ENCODE data around the gene TMPRSS3. TPM values are rescaled to one million over a fixed set of nuclear protein-coding genes. Genes with fewer than 3 reads are reported as not detected.

Gene TMPRSS3
- total RNA-seq, 4 donors from 2014 or later: 0.68 to 1.3 TPM; not detected in 2

DNA sequence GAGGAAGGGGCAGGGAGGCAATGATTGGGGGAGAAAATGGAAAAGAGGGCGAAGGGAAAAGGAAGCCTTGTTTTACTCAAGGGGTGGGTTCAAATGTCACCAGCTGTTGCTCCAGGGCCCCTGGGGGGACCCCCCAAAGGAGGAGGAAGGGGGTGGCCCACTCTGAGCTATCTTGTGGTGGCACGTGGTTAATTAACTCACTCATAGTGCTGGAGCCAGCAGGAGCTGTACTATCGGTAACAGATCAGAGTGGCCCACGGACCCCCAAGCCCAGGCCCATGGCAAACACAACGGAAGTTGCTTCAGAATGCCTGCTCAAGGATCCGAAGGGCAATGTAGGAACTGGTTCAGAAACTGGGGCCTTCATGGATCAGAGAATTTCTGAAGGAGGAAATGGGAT lies 52.3 kb downstream of the TMPRSS3 start:
- TF ChIP-seq POLR2A (IDR thresholded peaks at IDR 0.05) (no peak), EP300 (IDR thresholded peaks at IDR 0.05; ENCODE audit: low read depth) (no peak), POLR2AphosphoS5 (IDR thresholded peaks at IDR 0.05) (no peak), CTCF (IDR thresholded peaks at IDR 0.05) (no peak)
- Histone ChIP-seq H3K27me3 (no peaks in the 10 kb centered on the region), H3K4me3 (no peak overlapping the region), H3K36me3 (no peaks in the 10 kb centered on the region), H3K27ac (no peak overlapping the region), H3K9me3 (no peaks in the 10 kb centered on the region), H3K4me1 (no peaks in the 10 kb centered on the region)
- intact Hi-C loops (cut with DNase I; ENCODE audit: low total_unique reads): no loop called here
- 78 to 89% methylated on average over 3 to 6 of the region's 6 CpGs for WGBS, 2 donors (ENCODE audit: low coverage in 1 of 2)
- in situ Hi-C loops (cut with MboI; ENCODE audit: low pct_ligation_motif_present in 1 of 4, low pct_unique_long_range_greater_than_20kb in 1 of 4, low sequenced_read_pairs in 3 of 4): no loop called here
- no peak for DNase-seq

DNA sequence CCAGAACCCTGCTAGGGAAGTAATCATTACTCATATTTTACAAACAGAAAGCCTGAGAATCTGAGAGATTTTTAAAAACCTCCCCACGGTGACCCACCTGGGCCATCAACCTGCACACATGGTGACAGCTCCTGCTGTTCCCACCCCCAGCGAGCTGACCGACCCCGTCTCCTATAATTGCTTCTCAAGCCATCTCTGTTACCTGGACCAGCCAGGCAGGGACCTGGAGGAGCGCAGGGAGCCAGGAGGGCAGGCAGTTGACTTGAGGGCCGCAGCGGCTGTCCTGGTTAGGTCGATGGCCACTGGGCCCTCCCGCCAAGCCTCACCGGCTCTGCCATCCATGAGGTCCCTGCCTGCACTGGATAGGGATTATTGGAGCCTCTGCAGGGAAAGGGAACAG lies 52.8 kb downstream of the TMPRSS3 start:
- no peaks in the 10 kb centered on the region for H3K36me3 ChIP-seq
- intact Hi-C loops (cut with DNase I; ENCODE audit: low total_unique reads): no loop called here
- WGBS, 2 donors (ENCODE audit: low coverage in 1 of 2): 84% methylated on average over 10 of the region's 10 CpGs; no CpG with 5 or more reads in 1 of the 2 donors

DNA sequence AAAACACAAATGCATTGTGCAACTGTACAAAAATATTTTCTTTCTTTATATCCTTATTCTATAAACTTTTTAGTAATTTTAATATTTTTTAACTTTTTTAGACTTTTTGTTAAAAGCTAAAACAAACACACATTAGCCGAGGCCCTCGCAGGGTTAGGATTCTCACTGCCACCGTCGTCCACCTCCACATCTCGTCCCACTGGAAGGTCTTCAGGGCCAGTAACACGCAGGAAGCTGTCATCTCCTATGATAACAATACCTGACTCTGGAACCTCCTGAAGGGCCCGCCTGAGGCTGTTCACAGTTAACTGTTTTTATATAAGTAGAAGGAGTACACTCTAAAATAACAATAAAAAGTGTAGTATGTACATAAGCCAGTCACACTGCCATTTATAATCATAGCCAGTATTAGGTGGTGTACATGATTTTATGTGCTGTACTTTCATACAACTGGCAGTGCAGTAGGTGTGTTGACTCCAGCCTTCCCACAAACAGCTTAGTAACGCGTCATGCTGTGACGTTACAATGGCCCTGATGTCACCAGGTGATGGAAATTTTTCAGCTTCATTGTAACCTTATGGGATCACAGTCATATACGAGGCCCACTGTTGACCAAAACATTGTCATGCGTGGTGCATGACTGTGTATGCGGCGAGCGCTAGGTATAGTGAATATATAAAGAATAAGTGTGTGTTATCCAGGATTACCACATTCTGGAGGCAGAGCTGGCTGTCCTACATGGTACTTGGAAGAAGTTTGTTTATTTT lies 53.9 kb downstream of the TMPRSS3 start:
- in situ Hi-C loops (cut with MboI; ENCODE audit: low pct_ligation_motif_present in 1 of 4, low pct_unique_long_range_greater_than_20kb in 1 of 4, low sequenced_read_pairs in 3 of 4): no loop called here
- intact Hi-C loops (cut with DNase I; ENCODE audit: low total_unique reads): no loop called here
- WGBS, 2 donors (ENCODE audit: low coverage in 1 of 2): 89 to 100% methylated on average over 1 to 15 of the region's 15 CpGs

More for the DNA sequence above, 52.8 kb downstream of the TMPRSS3 start:
- H3K9me3 ChIP-seq: no peaks in the 10 kb centered on the region
- TF ChIP-seq EP300 (IDR thresholded peaks at IDR 0.05; ENCODE audit: low read depth): no peak
- no peak for TF ChIP-seq POLR2A (IDR thresholded peaks at IDR 0.05)
- no peak for TF ChIP-seq POLR2AphosphoS5 (IDR thresholded peaks at IDR 0.05)
- TF ChIP-seq CTCF (IDR thresholded peaks at IDR 0.05): no peak
- no peak for DNase-seq
- in situ Hi-C loops (cut with MboI; ENCODE audit: low pct_ligation_motif_present in 1 of 4, low pct_unique_long_range_greater_than_20kb in 1 of 4, low sequenced_read_pairs in 3 of 4): no loop called here
- no peak overlapping the region for H3K4me3 ChIP-seq
- H3K27me3 ChIP-seq: no peaks in the 10 kb centered on the region
- H3K4me1 ChIP-seq: peaks cover 0 to 3% (median under 1%) of the 10 kb centered on the region in 4 donors
- H3K27ac ChIP-seq: no peak overlapping the region

More for the DNA sequence above, 53.9 kb downstream of the TMPRSS3 start:
- DNase-seq: no peak
- no peak overlapping the region for H3K4me3 ChIP-seq
- TF ChIP-seq POLR2A (IDR thresholded peaks at IDR 0.05): no peak
- no peak for TF ChIP-seq POLR2AphosphoS5 (IDR thresholded peaks at IDR 0.05)
- no peak for TF ChIP-seq CTCF (IDR thresholded peaks at IDR 0.05)
- no peak for TF ChIP-seq EP300 (IDR thresholded peaks at IDR 0.05; ENCODE audit: low read depth)
- H3K4me1 ChIP-seq: peaks cover 0 to 10% (median 1%) of the 10 kb centered on the region in 4 donors
- no peaks in the 10 kb centered on the region for H3K27me3 ChIP-seq
- H3K27ac ChIP-seq: no peak overlapping the region
- H3K36me3 ChIP-seq: no peaks in the 10 kb centered on the region
- no peaks in the 10 kb centered on the region for H3K9me3 ChIP-seq
